ENCODE data around the gene OR2V2. TPM values are rescaled to one million over a fixed set of nuclear protein-coding genes. Genes with fewer than 3 reads are reported as not detected.

The OR2V2 gene
- total RNA-seq, 3 donors from 2014 or later = not detected

- no peaks in the 10 kb centered on the region for H3K9me3 ChIP-seq
- no peaks in the 10 kb centered on the region for H3K27me3 ChIP-seq
- peaks cover 0 to 7% of the 10 kb centered on the region in 2 donors for H3K4me1 ChIP-seq
- H3K36me3 ChIP-seq = no peaks in the 10 kb centered on the region
- no peak for DNase-seq (ENCODE audit: low spot score in 2 of 2)
- no peak overlapping the region for H3K27ac ChIP-seq
- no peak overlapping the region for H3K4me3 ChIP-seq
- TF ChIP-seq POLR2A (IDR thresholded peaks at IDR 0.05) = no peak
- TF ChIP-seq POLR2AphosphoS5 (IDR thresholded peaks at IDR 0.05) = no peak
- no peak for TF ChIP-seq CTCF (IDR thresholded peaks at IDR 0.05)
- intact Hi-C loops (cut with DNase I; ENCODE audit: low total_unique reads) = loop anchor here (10.0 kb wide), 1 partner anchor 50 kb away; the partner anchor contains the start of gene RACK1
These were observed 47.3 kb downstream of the OR2V2 start for GRCh38 chr5:181194489-181195248.

- no peak for DNase-seq (ENCODE audit: low spot score in 2 of 2)
- H3K9me3 ChIP-seq = no peaks in the 10 kb centered on the region
- no peak overlapping the region for H3K27ac ChIP-seq
- H3K27me3 ChIP-seq = no peaks in the 10 kb centered on the region
- H3K36me3 ChIP-seq = no peaks in the 10 kb centered on the region
- no peak overlapping the region for H3K4me3 ChIP-seq
- H3K4me1 ChIP-seq = peaks cover 0 to 7% of the 10 kb centered on the region in 2 donors
- TF ChIP-seq POLR2AphosphoS5 (IDR thresholded peaks at IDR 0.05) (no peak), POLR2A (IDR thresholded peaks at IDR 0.05) (no peak), CTCF (IDR thresholded peaks at IDR 0.05) (no peak)
- intact Hi-C loops (cut with DNase I; ENCODE audit: low total_unique reads) = loop anchor here (10.0 kb wide), 1 partner anchor 49 kb away; the partner anchor contains the start of gene RACK1
These were observed 47.9 kb downstream of the OR2V2 start for GRCh38 chr5:181195249-181195761.

- Histone ChIP-seq H3K4me1 (peaks cover 0 to 6% of the 10 kb centered on the region in 2 donors), H3K27ac (no peak overlapping the region), H3K36me3 (no peaks in the 10 kb centered on the region), H3K9me3 (no peaks in the 10 kb centered on the region), H3K4me3 (no peak overlapping the region), H3K27me3 (no peaks in the 10 kb centered on the region)
- no peak for TF ChIP-seq POLR2A (IDR thresholded peaks at IDR 0.05)
- no peak for TF ChIP-seq POLR2AphosphoS5 (IDR thresholded peaks at IDR 0.05)
- no peak for TF ChIP-seq CTCF (IDR thresholded peaks at IDR 0.05)
- intact Hi-C loops (cut with DNase I; ENCODE audit: low total_unique reads) = loop anchor here (10.0 kb wide), 1 partner anchor 47 kb away; the partner anchor contains the start of gene RACK1
- DNase-seq (ENCODE audit: low spot score in 2 of 2) = no peak
These were observed 50.1 kb downstream of the OR2V2 start for GRCh38 chr5:181197326-181197951.

GRCh38 chr5:181198106-181198685 is 50.8 kb downstream of the OR2V2 start:
- no peak for TF ChIP-seq CTCF (IDR thresholded peaks at IDR 0.05)
- no peak for TF ChIP-seq POLR2AphosphoS5 (IDR thresholded peaks at IDR 0.05)
- TF ChIP-seq POLR2A (IDR thresholded peaks at IDR 0.05) = no peak
- no peak for DNase-seq (ENCODE audit: low spot score in 2 of 2)
- no peak overlapping the region for H3K27ac ChIP-seq
- no peaks in the 10 kb centered on the region for H3K4me1 ChIP-seq
- no peaks in the 10 kb centered on the region for H3K9me3 ChIP-seq
- H3K27me3 ChIP-seq = no peaks in the 10 kb centered on the region
- intact Hi-C loops (cut with DNase I; ENCODE audit: low total_unique reads) = loop anchor here (10.0 kb wide), 1 partner anchor 47 kb away; the partner anchor contains the start of gene RACK1
- no peaks in the 10 kb centered on the region for H3K36me3 ChIP-seq
- H3K4me3 ChIP-seq = no peak overlapping the region

All from breast epithelium (tissue), 4 donors.